GM08714 (cell line): ENCODE data around the gene GJB2.

Experiments used
- H3K4me3 ChIP-seq: fragments of 200-500 bp; sonication (Bioruptor generic); 2 replicates; pipeline ENCODE4 v1.5.1; 2014; ENCODE audit warnings: mild to moderate bottlenecking, low read length, inconsistent platforms
- ZNF274 ChIP-seq: IDR thresholded peaks from 2 replicates; pipeline ENCODE4 v1.6.1; 2012; ENCODE audit warnings: mild to moderate bottlenecking, low read depth, low read length

The GJB2 gene

DNA sequence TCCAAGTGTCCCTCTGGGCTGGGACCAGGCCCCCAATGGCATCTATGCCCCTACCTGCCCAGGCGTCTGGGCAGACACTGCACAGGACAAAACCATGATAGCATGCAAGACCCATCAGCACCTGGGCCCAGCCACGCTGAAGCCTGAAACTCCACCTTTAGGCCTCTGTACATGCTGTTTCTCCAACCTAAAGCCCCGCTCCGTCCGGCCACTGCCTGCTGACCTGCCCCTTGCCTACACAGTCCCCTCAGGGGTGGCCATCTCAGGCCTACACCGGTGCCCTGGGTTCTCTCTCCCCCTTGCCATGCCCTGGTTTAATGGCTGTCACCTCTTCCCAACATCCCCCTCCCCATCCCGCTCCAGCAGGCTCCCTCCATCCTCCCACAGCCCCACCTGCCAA lies 47.2 kb downstream of the GJB2 start:
- TF ChIP-seq ZNF274 = no peak
- no peak overlapping the region for H3K4me3 ChIP-seq

DNA sequence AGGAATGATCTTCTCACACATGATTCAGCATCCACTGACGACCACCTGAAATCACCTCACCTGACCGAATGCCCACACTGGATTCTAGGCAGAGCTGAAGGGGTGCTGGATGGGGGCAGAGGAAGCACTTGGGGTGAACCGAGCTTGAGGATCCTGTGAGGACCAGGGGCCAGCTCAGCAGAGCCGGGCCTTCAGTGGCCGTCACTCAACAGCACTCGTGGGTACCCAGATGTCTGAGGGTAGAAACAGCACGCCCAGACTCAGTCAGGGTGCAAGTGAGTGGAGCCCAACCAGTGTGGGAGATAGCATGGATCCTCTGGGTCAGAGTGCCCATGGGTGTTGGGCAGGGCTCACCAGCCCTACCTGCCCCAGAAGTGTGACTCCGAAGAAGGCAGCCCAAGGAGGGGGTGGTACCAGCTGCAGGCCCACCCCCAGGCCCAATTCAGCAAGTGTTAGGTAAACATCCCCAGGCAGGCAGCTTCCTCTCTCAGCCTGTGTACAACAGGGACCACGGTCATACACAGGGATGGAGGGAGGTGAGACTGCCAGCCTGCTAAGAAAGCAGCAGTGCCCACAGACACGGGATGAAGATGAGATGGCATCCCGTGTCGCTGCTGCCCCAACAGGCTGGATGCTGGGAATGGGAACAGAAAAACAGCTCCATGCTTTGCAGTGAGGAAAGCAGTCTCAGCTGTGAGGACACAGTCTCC lies 48.4 kb downstream of the GJB2 start:
- H3K4me3 ChIP-seq = no peak overlapping the region
- no peak for TF ChIP-seq ZNF274

DNA sequence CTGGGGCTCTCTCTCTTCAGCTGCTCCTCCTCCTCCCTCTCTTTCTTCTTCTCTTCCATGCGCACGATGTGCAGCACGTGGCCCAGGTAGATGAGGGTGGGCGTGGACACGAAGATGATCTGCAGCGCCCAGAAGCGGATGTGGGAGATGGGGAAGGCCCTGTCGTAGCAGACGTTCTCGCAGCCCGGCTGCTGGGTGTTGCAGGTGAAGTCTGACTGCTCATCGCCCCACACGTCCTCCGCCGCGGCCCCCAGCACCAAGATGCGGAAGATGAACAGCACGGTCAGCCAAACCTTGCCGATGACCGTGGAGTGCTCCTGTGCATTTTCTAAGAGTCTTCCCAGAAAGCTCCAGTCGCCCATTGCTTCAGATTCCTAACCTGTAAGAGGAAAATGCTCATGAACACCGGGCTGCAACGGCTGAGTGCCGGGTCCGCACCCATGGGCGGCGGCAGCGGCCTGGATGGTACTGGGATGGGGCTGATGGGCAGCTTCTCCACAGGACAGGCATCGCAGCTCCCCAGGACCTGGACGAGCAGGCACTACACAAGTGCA lies 49.7 kb downstream of the GJB2 start:
- no peak overlapping the region for H3K4me3 ChIP-seq
- no peak for TF ChIP-seq ZNF274

DNA sequence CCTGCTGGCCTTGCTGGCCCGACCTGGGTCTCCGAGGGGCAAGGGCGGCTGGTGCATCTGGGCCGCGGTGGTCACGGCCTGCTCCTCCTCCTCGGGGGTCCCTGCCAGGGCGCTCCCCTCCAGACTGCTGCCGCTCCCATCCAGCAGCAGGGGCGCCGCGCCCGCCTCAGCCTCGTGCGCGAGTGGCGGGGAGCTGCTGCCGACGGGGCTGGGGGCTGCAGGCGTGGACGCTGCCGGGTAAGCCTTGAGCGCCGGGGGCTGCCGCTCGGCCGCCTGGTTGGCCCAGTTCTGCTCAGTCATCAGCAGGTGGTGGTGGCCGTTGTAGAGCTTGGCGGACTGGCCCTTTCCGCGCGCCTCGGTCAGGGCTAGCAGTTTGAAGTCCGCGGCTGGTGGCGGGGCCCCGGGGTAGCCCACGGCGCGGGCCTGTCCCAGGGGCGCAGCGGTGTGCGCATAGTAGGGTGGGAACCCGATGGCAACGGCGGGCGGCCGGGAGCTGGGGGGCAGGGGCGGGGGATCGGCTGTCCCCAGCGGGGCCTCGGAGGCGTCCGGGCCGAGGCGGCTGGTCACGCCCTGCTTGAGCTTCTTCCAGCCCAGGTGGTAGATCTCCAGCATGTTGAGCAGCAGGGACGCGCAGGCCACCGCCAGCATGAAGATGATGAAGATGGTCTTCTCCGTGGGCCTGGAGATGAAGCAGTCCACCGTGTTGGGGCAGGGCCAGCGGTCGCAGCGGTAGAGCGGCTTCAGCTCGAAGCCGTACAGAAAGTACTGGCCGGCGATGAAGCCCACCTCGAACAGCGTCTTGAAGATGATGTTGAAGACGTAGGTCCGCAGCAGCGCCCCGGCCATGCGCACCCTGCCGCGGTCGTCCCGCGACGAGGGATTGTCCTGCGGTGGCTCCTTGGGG lies 50.5 kb downstream of the GJB2 start:
- no peak for TF ChIP-seq ZNF274
- no peak overlapping the region for H3K4me3 ChIP-seq

DNA sequence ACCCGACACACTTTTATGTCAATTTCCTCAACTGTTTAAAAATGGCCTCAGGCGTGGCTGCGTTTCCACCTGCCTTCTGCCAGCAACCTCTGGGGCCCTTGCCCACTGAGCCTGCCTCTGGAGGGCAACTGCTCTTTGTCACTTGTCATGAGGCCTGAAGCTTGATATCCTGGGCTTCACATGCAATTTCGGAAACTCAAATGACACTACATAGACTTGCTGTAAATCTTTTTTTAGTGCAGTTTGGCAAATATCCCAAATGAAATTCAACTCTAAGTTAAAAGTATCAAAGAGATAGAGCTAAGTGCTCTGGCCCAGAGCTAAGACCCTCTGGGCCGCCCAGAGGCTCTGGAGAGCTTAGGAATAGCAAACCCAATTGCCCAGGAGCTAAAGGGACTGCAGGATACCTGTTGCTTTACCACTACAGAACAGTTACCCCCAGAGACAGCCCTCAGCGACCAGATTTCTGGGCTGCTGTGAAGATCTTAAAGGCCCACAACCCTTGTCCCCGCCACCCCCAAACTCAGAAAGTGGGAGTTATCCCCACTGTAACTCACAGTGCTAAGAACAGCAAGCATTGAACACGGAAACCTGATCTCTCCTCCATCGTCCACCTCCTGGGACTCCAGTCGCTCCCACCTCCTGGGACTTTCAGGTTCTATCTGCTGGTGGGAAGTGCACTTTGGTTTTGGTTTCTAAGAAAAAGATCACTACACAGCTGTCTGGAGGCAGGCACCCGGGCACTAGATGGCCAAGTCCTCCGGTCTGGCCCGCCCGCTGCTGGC lies 51.3 kb downstream of the GJB2 start:
- TF ChIP-seq ZNF274 = no peak
- H3K4me3 ChIP-seq = no peak overlapping the region

DNA sequence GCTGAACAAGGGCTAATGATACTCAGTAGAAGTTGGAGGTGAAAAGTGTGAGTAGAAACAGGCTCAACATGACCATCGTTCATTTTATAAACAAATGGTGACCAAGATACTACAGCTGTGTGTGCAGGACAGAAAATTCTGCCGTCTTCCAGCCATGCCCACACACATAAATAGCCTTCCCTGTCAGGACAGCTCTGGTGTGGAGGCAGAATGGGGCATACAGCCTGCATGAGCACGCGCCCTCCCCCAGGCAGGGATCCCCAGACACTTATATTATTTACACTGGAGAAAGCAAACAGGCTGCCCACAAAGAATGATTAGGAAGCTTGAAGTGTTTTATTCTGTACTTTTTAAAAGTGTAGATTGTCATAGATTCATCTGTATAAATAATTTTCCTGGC lies 52.3 kb downstream of the GJB2 start:
- no peak overlapping the region for H3K4me3 ChIP-seq
- TF ChIP-seq ZNF274 = no peak

DNA sequence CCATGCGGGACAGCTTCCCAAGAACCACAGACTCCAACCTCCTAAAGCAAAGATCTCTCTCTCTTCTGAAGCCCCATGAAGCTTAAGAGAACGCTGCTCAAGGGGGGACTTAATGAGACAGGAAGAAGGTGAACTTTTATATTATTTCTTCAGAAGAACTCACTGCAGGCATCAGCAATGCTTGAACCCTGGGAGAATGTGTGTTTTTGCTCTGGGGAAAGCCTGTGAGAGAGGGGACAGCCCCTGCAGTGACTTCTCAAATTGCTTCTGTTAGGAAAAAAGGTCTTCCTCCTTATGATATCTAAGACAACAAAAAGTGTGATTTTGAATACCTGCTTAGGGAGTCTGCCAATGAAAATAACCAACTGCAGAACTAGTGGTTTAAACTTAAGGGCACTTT lies 54.9 kb downstream of the GJB2 start:
- no peak for TF ChIP-seq ZNF274
- no peak overlapping the region for H3K4me3 ChIP-seq
